NCI-H2171 treated with DMSO at 0.1 percent for 48 hours (cell line): ENCODE measurements around the gene VILL.

Experiments
- DNase-seq: peaks from one replicate; lab custom pipeline; 2025; lab: John Stamatoyannopoulos, UW

The VILL gene

DNA sequence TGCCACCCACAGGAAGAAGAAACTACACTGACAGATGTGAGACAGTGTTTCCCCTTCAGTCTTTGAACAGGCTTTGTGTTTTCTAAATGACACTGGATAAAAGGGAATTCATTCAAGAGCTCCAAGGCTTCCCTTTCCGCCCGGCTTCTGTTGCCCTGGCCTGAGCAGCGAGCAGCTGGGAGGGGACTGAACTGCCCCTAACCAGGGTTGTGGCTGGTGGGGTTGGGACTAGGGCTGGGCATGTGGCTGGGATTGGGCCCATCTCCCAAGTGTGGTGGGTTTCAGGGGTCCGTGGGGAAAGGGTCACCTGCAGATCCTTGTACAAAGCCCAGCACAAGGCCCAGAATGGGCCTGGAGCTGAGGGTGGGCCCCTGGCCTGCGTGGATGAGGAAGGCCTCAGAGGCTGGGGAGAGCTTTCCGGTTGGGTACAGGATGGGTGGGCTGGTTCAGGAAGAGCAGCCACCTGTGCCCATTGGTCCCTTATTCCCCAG lies 10.4 kb downstream of the VILL start:
- DNase-seq: no peak

DNA sequence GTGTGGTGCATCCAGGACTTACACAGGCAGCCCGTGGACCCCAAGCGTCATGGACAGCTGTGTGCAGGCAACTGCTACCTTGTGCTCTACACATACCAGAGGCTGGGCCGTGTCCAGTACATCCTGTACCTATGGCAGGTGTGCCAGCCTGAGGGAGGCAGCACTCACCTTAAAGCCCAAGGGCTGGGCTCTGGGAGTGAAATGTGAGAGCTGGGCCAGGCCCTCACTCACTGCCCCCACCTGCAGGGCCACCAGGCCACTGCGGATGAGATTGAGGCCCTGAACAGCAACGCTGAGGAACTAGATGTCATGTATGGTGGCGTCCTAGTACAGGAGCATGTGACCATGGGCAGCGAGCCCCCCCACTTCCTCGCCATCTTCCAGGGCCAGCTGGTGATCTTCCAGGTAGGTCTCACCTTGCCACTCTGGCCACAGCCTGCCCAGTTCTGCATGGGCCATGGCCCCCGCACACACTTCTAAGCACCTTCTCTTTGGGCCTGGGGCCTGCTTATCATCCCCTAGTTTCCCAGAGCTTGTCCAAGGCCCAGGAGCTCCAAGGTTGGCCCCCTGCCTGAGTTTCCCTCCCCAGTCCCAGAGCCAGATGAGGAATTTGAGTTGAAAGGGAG lies 11.0 kb downstream of the VILL start:
- DNase-seq: no peak

DNA sequence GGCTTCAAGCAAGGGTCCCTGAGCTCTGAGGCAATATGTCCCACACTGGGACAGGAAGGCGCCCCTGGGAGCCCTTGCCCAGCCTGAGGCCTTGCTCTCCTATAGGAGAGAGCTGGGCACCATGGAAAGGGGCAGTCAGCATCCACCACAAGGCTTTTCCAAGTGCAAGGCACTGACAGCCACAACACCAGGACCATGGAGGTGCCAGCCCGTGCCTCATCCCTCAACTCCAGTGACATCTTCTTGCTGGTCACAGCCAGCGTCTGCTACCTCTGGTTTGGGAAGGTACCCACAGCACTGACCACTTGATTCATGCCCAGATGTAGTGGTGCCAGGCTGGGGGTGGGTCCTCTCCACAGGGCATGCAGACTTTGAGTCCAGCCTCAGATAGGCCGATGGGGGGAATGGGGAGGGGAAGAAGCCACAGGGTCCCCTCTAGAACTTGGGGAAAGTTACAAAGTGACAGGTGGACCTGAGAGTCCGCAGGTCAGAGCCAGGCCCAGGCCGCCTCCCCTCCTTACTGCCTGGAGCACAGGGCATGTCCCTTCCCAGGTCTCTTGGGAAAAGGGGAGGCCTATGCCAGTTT lies 11.8 kb downstream of the VILL start:
- DNase-seq: no peak

DNA sequence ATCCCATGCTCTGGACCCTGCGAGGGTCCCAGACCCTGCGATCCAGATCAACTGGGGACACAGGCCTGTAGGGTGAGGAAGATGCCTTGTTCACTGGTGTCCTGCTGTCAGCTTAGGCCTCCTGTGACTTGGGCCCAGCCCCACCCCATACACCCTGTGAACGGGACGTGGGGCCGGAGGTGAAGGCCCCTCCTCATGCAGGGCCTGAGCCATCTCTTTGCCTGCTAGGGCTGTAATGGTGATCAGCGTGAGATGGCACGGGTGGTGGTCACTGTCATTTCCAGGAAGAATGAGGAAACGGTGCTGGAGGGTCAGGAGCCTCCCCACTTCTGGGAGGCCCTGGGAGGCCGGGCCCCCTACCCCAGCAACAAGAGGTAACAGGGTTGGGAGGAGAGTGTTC lies 12.4 kb downstream of the VILL start:
- DNase-seq: no peak

DNA sequence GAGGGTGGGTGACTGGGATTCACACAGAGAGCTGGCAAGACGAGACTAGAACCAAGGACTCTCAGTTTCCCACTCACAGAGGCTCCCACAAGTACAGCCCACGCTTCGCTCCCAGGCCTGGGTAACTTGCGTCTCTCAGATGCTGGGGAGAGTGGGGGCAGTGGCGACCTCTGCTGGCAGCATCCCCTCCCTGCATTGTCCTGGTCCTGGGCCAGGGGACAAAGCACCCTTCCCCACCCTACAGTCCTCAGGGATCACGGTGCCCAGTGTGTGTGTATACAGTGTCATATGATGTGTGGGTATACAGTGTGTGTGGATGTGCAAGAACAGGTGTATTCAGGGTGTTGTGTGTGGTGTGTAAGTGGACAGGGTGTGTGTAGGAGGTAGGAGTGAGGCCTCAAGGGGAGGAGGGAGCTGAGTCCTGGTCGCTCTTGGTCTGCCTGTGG lies 12.8 kb downstream of the VILL start:
- no peak for DNase-seq

DNA sequence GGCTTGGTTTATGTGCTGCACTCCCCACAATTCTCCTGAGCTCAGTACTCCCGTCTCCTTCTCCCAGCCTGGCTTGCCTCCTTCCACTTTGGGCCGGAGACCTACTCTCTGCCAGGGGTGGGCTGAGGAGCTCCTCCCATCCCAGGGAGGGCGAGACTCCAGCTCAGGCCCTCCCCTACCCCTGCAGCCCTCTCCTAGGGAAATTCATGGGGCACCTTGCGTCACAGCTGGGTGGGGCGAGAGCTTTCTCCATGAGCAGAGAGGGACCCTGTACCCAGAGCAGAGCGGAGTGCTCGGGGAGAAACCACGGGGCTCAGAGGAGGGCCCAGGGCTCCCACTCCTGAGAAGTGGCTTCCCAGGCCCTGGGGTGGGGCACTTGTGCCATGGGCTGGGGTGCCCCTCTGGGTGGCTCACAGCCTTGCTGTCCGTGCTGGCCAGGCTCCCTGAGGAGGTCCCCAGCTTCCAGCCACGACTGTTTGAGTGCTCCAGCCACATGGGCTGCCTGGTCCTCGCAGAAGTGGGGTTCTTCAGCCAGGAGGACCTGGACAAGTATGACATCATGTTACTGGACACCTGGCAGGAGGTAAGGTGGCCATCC lies 13.3 kb downstream of the VILL start:
- DNase-seq: no peak

DNA sequence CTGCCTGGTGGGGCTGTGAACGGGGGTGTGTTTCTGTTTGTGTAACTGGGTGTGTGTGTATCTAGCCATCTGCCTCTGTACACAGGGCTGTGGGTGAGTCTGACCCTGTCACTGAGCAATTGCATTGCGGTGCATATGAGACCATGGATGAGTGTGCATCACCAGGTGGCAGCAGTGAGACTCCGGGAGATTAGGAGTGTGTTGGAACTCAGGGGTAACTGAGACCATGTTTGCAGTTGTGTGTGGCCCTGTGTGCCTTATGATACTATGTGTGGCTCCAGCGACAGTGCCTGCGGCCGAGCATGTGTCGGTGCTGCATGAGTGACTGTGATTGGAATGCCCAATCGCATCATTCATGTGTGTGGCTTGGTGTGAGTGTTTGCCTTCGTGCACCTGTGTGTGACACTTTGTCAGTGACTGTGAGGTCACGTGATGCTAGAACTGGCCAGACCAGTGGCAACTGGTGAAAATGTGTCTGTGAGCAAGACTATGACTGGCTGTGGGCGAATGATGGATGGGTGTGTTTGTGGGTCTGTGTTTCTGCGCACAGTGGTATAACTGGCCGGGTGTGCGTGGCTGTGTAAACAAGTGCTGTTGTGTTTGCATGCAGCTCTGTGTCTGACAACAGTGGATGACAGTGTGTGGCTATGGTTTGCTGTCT lies 14.0 kb downstream of the VILL start:
- peak; percentile 19 for DNase-seq

DNA sequence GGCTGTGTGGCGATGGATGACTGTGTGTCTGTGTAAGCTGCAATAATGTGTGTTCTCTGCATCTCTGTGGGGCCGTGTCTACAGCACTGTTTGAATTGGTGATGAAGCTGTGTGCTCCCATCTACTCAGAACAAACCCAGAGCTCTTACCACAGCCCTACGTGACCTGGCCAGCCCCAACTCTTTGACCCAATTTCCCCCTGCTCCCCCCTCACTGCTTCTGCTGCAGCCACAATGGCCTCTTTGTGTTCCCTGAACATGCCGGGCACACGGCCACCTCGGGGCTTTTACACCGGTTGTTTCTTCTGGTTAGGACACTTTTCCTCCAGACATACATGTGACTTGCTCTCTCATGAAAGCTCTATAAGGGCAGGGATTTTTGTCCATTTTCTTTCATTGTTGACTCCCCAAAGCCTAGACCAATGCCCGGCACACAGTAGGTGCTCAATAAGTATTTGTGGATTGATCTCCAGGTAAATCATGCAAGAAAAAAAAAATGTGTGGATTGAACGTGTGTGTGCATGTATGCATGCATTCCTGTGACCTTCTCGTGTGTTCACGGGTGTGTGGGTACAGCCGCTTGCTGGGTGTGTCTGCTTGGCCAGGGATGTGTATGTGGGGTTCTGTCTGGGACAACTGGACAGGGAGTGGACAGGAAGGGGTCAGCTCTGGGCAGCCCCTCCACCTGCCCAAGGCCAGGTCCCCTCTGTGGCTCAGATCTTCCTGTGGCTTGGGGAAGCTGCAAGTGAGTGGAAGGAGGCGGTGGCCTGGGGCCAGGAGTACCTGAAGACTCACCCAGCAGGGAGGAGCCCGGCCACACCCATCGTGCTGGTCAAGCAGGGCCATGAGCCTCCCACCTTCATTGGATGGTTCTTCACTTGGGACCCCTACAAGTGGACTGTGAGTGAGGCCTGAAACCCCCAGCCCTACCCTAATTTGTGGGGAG lies 14.8 kb downstream of the VILL start:
- DNase-seq: no peak

DNA sequence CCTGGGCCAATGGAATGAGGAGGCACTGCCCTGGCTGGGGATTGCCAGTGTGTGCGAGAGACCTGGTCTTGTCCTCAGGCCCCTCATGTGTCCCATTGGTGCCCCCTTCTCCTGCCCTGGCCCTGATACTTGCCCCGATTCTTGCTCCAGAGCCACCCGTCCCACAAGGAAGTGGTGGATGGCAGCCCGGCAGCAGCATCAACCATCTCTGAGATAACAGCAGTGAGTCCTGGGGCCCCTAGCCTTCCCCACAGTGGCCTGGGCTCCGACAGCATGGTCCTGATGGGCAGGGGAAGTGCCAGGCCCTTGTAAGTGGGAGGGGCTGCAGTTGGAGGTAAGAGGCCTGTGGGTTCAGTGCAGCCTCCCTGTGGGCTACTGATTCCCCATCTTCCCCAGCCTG lies 15.4 kb downstream of the VILL start:
- no peak for DNase-seq

DNA sequence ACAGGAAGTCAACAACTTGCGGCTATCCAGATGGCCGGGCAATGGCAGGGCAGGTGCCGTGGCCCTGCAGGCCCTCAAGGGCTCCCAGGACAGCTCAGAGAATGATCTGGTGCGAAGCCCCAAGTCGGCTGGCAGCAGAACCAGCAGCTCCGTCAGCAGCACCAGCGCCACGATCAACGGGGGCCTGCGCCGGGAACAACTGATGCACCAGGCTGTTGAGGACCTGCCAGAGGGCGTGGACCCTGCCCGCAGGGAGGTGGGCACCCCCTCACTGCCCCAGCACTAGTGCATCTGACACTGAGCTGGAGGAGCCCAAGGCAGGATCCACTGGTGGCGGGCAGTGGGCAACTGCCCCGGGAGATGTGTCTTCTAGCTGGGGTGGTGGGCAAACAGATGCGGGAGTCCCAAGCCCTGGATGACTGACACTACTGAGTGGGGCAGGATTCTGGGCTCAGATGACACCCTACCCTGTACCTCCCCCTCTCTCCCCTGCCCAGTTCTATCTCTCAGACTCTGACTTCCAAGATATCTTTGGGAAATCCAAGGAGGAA lies 15.9 kb downstream of the VILL start:
- DNase-seq: no peak

DNA sequence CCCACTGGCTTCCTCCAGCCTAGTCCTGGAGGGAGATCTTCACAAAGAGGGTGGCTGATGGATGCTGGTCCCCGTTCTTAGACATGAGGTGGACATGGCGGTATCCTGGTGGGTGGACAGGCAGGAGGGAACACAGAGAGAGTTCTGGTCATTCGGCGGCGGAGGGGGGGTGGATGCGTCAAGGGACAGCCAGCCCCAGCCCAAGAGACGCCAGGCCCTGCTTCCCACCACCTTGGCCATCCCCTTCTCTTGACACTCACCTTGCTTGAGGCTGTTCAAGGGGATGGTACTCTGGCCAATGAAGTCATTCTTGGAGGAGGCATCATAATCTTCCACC lies 17.1 kb downstream of the VILL start:
- DNase-seq: no peak

DNA sequence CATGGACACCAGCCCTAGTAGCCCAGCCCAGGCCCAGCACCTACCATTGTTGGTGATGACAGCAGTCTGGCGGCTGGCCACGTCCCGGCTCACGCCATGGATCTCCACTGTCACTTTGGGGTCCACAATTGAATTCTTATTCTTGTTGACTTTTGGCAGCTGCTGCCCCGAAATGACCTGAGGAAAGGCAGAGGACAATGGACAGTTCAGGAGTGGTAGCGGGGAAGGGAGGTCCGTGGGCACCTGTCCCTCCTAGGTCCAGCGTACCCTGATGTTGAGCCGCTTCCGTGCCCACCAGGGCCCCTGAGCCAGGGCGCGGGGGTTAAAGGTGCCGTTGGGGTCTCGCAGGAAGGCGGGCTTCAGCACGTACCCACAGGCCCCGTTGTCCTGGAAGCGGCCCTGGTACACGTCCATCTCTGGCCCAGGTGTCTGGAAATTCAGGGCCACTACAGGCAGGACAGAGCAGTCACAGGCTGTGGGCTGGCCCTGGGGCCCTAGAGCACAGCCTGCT lies 17.7 kb downstream of the VILL start:
- no peak for DNase-seq

DNA sequence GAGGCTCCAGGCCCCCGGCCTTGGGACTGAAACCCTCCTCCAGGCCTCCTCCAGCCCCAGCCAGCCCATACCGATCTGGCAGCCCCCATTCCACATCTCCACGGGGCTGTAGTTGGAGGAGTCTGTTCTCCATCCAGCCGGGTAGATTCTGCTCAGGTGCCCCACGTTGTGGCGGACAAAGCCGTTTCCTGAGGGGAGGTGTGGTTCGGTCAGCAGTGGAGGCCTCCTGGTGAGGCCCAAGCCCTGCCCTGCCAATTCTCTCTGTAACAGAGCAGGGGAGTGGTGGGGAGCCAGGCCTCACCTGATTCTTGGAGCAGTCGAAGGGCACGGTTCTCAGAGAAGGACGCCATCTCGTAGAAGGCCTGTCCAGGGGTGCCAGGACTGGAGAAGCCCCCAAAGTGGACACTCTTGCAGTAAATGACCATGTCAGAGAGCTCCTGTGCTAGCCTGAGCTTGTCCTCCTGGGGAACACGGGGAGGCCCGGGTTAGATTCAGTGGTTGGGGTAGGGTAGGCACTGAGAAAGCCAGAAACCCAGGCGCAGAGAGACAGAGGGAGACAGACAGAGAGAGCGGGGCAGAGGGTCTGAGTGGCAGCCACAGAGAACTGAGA lies 18.5 kb downstream of the VILL start:
- no peak for DNase-seq

DNA sequence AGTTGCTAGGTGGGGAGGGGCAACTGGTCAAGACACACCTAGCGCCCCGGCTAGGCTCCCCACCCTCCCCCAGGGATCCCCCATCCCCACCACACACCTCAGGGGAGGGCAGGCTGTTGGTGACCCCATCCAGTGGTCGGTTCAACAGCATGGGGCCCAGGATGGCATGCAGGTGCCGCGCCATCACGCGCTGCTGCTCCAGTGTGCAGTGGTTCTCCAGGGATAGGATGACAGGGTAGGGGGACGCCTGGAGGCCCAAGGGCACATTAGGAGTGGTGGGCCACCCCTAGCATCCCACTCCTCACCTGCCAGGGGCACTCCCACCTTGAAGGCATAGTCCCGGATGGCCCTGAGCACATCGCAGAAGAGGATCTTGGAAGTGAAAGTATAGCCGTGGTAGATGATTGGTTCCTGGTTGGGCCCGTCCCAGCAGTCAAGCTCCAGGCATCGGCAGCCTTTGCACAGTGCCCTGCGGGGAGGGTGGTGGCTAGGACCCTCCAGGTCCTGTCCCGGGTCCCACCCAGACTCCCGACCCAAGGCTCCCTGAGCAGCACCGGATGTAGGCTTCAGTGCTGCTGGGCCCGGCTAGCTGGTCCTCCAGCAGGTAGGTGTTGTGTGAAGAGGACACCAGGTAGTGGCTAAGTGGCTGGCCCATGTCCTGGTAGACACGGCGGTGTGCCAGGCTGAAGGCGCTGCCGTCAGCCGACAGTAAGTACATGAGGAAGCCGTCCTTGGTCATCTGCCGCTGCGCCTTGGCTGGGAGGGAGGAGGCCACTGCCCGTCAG lies 19.4 kb downstream of the VILL start:
- no peak for DNase-seq

DNA sequence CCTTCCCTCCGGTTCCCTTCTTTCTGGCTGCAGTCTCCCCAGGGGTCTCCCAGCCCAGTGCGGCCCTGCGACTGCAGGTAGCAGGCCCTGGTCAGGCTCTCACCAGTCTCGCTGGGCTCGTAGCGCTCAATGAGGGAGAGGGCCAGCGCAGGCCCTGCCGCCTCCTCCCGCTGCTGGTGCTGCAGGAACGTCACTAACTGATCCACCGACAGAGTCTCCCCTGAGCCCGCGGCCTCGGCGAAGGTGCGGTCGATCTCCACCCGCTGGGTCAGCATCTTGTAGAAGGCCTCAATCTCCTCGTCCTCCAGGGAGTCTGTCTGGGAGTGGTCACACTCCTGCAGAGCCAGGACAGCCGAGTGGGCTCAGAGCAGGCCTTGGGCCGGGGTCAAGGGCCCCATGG lies 20.5 kb downstream of the VILL start:
- no peak for DNase-seq

DNA sequence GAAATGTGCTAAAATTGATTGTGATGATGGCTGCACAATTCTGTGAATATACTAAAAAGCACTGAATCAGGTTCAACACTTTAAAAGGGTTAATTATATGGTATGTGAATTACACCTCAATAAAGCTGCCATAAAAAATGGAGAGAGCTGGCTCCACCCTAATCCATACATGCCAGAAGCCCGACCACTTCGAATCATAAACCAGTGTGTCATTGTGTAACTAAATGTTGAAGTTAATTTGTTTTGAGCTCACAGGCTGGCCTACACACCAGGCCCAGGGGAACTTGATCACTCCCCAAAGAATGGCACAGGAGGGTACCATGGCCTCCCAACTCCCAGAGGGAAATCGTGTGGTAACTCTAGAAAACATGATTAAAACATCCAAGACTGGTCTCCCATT lies 24.9 kb downstream of the VILL start:
- DNase-seq: no peak

DNA sequence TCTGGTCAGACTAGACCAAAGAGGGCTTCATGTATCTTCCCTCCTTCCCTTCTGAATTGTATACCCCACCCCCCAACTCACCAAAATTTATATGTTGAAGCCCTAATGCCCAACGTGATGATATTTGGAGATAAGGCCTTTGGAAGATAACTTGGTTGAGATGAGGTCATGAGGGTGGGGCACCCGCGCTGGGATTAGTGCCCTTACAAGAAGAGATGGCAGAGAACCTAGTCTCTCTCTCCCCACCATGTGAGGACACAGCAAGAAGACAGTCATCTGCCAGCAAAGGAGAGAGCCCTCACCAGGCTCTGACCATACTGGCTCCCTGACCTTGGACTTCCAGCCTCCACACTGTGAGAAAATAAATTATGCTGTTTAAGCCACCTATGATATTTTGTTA lies 25.4 kb downstream of the VILL start:
- no peak for DNase-seq

DNA sequence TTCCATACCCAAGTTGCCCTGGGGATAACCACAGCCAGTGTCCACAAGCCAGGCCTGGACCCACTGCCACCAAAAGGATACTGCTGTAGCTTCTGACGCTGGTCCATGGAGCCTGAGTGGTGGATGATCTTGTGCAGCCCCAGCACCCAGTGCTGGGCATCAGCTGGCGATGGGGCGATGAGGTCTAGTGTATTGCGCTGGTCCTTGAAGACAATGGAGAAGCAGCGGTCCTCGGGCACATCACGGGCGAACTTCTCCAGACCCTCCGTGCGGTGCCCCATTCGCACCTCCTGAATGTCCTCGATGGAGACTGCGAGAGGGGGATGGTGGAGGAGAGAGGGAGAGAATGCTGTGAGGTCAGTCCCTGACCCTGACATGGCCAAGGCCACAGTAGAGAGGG lies 25.8 kb downstream of the VILL start:
- no peak for DNase-seq

DNA sequence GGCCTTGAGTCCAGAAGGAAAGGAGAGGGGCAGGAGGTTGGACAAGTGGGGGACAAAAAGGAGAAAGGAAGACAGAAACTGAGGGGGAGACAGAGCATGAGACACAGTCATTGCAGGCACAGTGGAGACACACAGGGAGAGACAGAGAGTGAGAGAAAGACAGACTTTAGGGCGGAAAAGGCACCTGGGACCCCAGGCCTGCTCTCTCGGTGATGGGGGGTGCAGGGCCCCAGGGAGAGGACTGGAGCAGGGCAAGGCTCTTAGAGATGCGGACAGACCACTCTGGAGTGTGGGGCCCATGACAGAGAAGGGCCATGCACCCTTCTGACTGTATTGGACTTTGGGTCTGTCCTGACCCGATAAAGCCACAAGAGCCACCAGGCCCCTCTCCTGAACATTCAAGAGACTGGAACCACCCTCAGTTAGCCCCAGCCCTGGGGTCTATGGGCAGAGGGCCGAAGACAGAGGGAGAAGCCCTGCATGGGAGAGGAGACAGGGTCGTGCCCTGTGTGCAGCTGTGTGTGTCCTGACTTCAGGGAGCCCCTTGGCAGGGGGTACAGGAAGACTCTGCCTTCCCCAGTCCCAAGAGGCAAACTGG lies 26.4 kb downstream of the VILL start:
- no peak for DNase-seq
